ENCODE data around the gene MICU2.

MICU2 gene

DNA sequence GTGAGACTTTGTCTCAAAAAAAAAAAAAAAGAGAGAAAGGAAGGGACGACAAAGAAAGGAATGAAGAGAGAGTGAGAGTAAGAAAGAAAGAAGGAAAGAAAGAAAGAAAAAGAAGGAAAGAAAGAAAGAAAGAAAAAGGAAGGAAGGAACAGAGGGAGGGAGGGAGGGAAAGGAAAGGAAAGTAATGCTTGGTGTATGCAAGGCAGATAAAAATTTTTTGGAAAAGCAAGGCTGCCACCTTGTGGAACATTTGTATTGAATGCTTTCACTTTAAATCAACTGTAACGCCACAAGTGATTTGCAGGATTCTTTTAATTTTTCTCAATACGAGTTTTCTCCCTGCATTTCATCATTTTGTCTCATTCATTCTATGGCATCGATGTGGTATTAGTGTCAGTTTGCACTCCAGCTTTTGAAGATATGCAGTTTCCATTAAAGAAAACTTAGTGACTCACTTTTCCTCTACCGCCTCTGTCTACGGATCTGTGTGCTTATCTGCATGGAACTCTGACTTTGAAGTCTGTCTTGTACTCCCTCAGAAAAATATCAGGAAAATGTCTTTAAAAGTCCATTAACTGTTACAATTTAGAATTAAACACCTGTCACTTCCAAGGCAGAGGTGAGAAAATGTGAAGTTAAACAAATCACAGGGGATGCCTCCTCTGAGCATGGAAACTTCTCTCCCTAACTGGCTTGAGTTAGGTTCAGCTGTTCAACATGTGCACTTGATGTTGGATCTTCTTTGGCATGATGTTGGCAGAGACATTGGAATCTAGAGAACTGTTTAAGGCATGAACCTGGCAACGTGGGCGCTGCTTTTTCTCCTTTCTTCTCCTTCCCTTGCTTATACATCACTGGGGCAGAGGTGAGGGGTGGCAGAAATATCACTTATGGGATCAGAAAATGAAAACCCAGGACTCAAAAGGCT, 124.8 kb downstream of the MICU2 start:
- peak; percentile 51 for DNase-seq

DNA sequence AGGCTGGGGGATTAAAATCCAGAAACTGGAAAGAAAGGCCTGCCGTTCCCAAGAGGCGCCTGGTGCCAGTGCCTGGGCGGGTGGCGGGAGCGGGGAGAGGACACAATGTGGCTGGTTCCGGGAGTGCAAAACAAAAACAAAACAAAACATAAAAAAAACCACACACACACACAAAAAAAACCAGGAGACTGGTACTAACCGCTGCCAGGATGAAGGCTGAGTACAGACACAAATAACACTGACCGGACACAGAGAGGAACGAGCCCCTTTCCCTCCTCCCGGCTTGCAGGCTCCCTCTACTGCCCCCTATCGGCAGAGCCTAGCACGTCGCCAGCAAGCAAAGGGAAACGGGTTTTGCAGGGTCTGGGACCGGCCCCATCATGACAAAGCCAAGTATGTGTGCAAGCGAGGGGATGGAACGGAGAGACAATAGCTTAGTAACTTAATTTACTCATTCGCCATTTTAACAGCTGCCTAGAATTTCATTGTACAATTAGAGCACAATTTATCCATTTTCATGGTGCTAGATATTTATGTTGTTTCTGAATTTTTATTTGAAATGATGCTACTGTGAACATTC, 127.0 kb downstream of the MICU2 start:
- peak; percentile 69 for DNase-seq

DNA sequence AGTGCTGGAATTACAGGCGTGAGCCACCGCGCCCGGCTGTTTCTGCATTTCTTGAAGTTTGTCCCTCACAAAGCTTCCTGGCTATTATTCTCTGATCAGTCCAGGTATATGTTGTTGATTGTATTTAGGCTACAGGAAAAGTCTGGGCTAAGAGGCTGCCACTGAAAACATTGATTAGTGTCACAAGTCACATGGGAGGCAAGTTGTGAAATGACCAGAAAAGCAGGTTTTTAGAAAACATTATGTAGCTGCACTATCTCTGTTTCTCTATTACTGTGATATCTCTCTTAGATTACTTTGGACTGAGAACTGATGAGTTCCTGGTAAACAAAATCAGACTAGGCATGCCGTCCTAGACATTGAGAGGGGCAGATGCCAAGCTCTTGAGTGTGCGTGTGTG, 128.9 kb downstream of the MICU2 start:
- DNase-seq, result no peak

DNA sequence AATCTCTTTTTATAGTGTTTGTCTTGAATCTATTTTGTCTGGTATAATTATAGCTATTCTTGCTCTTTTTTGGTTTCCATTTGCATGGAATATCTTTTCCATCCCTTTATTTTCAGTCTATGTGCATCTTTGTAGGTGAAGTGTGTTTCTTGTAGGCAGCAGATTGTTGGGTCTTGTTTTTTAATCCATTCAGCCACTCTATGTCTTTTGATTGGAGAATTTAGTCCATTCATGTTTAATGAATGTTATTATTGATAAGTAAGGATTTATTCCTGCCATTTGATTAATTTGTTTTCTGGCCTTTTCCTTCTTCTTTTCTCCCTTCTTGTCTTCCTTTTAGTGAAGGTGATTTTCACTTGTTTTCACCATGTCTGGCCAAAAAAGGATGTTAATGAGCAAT, 133.2 kb downstream of the MICU2 start:
- no peak for DNase-seq

DNA sequence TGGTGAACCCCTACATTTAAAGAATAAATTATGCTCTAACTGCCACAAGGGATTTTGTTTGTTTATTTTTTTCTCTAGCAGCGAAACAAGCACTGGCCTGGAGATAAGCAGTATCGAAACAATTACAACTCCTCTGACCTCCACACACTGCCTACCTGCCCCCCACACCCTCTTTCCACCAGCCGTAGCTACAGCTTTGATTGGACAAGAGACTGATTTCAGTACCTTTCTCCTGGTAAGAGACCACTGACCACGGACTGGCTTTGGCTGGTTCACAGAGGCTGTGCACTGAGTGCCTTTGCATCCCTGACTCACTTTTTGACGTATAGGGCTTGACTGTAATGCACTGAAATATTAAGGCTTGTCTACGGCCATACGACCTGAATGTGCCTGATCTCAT, 137.4 kb downstream of the MICU2 start:
- DNase-seq, result no peak

DNA sequence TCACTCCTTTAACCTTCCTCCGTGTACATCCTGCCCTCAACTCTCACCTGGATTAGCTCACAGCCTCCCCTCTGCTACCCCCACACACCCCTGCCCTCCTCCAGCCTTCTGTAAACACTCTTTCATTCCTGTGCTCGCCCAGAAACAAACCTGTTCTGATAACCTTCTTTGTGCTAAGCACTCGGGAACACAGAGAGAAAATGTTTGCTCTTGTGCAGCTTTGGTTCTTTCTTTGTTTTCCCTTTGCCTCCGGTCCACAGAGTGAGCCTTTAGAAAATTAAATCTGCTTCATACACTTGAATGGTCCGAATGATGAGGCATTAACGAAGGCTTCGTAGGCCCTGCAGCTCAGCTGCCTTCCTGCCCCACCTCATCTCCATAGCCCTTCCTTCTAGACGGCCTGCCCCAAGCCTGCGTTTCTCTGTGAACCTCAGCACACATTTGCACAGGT, 138.2 kb downstream of the MICU2 start:
- peak; percentile 49 for DNase-seq

DNA sequence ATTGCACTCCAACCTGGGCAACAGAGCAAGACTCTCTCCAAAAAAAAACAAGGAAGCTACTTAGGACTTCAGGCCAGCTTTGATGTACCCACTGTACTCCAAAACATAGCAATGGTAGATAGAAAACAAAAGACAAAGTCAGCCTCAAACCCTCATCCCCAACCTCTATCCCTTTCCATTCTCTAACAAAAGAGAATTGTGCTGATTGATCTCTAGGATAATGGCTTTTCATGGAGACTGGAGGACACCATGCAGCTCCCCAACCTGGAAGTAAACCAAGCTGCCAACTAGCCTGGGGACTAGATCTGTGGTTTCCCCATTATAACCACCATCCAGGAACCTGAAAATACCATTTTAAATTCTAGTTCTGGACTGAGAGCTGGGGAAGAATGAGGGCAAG, 140.5 kb downstream of the MICU2 start:
- no peak for DNase-seq

DNA sequence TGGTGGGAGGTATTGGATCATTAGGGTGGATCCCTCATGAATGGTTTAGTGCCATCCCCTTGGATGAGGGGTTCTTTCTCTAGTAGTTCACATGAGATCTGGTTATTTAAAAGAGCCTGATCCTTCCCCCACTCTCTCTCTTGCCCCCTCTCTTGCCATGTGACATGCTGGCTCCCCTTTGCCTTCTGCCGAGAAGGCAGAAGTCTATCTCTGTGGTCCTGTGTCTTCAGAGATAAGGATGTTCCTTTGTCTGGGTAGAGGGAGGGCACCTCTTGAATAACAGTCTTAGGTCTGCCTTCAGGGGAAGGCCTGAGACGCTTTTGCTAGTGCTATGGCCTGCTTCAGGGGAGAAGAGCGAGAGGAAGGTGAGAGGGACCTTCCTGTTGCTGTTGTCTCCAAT, 142.8 kb downstream of the MICU2 start:
- no peak for DNase-seq

DNA sequence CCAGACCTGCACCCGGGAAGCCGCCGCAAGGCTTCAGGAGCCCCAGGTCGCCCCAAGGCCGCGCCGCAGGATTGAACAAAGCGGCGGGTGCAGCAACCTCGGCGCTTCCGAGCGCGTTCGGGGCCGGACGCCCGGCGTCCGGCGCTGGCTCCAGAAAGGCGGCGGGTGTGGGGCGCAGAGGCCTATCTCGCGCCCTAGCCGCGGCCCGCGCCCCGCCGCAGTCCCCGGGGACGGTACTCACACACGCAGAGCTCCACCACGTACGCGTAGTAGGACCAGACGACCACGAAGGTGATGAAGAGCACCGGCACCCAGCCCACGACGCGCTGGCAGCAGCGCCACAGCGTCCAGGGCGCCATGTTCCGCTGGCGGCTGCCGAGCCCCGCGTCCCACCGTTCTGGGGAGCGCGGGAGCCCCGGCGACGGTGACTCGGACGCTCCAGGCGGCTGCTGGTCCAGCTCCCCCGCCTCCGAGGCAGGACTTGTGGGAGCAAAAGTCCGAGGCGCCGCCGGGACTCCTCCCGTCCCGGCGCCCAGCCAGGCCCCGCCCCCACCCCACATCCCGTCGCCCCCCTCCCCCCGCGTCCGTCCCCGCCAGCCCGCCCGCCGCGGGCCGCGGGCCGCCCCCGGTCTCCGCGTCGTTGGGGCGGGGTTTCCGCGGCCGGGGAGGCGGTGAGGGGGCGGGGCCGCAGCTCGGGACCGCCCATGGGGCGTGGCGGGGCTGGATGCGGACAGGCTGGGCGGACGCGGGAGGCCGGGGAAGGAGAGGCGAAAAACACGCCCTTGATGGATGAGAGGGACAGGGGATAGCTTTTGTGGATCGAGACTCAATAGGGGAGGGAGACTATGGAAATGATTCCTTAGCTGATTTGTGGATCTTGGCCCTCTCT, 144.9 kb downstream of the MICU2 start, which contains the start of gene ZDHHC20:
ZDHHC20 (minus strand) TSS at position 491 of the 889 bp plus-strand sequence; CDS start at position 359, 132 bp downstream.
- DNase-seq, result peak; percentile 74

DNA sequence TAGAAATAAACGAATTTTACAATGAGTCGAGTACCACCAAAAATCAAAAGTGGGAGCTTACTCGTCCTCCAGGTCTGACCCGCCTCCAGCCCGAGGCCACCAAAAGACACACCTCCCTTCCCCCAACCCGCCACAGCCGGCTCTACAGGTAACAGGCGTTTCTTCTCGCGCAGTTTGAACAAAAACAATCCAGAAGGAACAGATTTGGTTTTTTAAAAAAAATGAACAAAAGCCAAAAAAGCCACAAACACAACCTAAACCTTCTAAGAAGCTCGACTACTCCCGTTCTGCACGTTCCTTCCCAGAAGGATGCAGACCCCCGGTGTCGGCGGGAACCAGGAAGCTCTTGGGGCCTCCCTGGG, 145.5 kb downstream of the MICU2 start:
- peak; percentile 50 for DNase-seq

DNA sequence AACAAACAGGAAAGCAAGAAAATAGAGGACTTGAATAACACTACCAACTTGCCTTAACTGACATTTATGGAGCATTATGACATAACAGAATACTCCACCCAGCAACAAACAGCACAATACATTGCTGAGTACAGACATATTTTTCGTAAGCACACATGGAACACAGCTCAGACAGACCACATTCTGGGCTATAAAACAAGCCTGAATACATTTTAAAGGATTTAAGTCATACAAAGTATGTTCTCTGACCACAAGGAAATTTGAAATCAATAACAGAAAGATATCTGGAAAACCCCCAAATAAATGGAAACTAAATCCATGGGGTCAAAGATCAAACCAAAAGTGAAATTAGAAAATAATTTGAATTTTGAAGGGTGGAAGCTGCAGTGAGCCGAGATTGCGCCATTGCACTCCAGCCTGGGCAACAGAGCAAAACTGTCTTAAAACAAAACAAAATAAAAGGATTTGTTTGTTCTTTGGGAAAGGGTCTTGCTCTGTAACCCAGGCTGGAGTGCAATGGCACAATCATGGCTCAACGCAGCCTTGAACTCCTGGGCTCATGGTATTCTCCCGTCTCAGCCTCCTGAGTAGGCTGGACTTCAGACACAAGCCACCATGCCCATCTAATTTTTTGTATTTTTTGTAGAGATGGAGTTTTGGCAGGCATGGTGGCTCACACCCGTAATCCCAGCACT, 150.4 kb downstream of the MICU2 start:
- no peak for DNase-seq

DNA sequence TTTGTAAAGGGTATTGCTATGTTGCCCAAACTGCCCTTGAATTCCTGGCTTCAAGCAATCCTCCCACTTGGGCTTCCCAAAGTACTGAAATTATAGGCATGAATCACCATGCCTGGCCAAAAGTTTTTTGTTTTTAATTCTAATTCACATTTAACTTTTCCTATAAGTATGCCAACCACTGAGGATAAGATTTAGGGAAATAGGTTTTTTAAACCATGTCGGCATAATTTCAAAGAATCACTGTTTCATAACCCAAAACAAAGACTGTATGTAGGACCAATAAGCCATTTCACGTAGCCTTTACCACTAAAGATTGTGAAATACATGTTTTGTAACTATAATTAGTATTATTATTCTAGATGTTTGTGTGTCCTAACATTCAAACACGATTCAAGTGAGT, 153.0 kb downstream of the MICU2 start:
- DNase-seq, result no peak

DNA sequence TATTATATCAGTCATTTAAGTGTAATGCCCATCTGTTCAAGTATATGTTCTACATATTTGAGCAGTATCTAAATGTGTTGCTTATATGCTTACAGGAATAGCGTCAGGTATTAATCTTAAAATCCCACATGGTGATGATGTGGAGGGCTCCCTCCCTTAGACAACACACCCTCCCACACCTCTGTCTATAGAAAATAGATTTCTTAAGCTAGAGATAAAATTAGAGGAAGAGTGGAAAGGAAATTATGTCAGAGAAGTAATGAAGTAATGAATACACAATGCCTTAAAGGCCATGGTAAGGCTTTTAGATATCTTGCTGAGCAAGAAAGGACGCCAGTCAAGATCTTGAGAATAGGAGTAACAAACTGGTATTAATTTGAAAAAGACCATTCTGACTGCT, 157.3 kb downstream of the MICU2 start:
- no peak for DNase-seq

DNA sequence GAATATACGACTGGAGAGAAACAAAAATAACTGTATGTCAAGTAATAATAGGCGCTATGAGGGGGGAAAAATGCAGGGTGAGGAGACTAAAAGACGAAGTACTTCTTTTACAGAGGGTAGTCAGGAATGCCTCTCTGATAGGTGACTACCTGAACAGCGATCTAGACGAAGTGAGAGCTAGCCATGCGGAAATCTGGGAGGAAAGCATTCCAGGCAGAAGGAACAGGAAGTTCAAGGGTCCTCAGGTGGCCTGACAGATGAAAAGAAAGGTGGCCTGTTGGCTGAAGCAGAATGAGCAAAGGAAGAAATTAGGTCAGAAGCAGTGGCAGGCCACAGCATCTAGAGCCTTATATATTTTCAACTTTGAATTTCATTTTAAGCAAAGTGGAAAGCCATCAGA, 158.2 kb downstream of the MICU2 start:
- no peak for DNase-seq

DNA sequence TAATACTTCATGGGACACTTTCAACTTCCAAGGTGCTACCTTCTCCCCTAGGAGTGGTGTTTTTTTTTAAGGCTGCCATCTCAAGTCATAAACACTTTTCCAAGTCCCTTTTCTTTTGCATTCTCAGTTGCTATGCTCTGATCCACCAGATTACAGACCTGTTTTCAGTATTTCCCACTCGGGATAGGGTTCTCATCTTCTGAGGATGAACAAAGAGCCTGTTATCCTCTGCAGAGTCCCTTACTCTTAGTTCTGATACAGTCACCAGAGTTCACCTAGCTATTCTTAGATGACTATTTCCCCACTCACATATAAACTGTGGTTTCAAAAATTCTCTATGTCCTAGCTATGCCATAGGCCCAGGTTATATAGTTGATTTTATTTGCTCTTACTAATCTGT, 160.8 kb downstream of the MICU2 start:
- no peak for DNase-seq
